Measurements from ENCODE around the gene TRIM17. TPM values are rescaled to one million over a fixed set of nuclear protein-coding genes. Genes with fewer than 3 reads are reported as not detected.

The TRIM17 gene
- total and polyA plus RNA-seq, 2 of the 13 experiments (the other 11 are each of a cell fraction or from before 2014, with no cell fraction given) = 0.32 to 0.64 TPM

DNA sequence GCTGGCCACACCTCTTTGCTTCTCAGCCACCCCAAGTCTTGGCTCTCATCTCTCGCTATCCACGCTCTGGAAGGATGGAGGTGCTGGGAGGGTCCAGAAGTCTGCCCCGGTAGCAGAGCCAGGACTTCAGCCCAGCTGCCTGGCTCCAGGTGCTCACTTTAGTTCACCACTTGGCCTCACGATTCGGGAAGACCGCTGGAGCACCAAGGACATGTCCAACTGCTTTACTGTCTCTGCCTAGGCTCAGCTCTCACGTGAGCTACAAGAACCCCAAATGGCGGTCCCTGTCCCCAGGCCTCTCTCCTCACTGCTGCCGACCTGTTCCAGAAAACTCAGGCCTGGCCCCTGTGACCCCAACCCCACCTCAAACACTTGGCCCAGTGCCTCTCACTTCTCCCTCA lies 13.4 kb downstream of the TRIM17 start:
- Histone ChIP-seq H3K4me3 (replicated peaks in 1 of 3; ENCODE audit: insufficient read depth in 1 of 3, low read depth in 2 of 3, low read length in 3 of 3) (no peak overlapping the region; a peak in 1 of 6 replicates), H3K4me2 (ENCODE audit: low read depth, low read length) (peak overlapping the region; percentile 12; the same call in 1 of the 2 replicates), H3K36me3 (replicated peaks in 1 of 2; ENCODE audit: control insufficient read depth in 1 of 2, insufficient read depth in 2 of 2, low read length in 2 of 2) (peaks cover 13 to 35% of the 10 kb centered on the region in 2 experiments), H3K9me3 (ENCODE audit: low read length) (no peaks in the 10 kb centered on the region), H3K9ac (ENCODE audit: insufficient read depth, low read depth, low read length) (no peak overlapping the region), H3K27ac (ENCODE audit: extremely low read length, insufficient read depth, low read length) (no peak overlapping the region), H2AFZ (ENCODE audit: low read length) (no peak overlapping the region), H3K79me2 (ENCODE audit: insufficient read depth, low read length) (peaks cover 36% of the 10 kb centered on the region), H3K4me1 (ENCODE audit: insufficient read depth, low read length) (peaks cover 43% of the 10 kb centered on the region), H3K27me3 (ENCODE audit: control insufficient read depth in 1 of 2, insufficient read depth in 2 of 2, low read length in 2 of 2) (no peaks in the 10 kb centered on the region; a peak in 1 of 5 replicates), H4K20me1 (ENCODE audit: insufficient read depth, low read length) (peaks cover 31% of the 10 kb centered on the region)
- FAIRE-seq = no peak
- TF ChIP-seq ZNF383 (CRISPR knock-in tag; IDR thresholded peaks at IDR 0.05; ENCODE audit: borderline replicate concordance) (no peak), MXD4 (CRISPR knock-in tag; IDR thresholded peaks at IDR 0.05) (no peak), ERF (CRISPR knock-in tag; IDR thresholded peaks at IDR 0.05) (no peak), KDM3A (CRISPR knock-in tag; IDR thresholded peaks at IDR 0.05; ENCODE audit: low read depth) (no peak)
- intact Hi-C loops (cut with micrococcal nuclease; ENCODE audit: unreplicated experiment) = no loop called here
- no peak for DNase-seq (ENCODE audit: low spot score)
- ATAC-seq = no peak
- POLR2A ChIA-PET = interaction anchor here (1.5 kb wide), 1 partner anchor 10 kb away, joined by 3 read pairs; no protein-coding TSS in a partner anchor
- no TSS peak for BruUV-seq (replicated peaks)
- CTCF ChIA-PET (ENCODE audit: low intra/inter-chr PET ratio, low total read pairs) = no interaction called here
- in situ Hi-C loops (cut with HindIII; ENCODE audit: extremely low pct_ligation_motif_present, low pct_unique_long_range_greater_than_20kb) = no loop called here
- WGBS (ENCODE audit: low lambda C conversion rate) = 96% methylated on average over 9 of the region's 9 CpGs

DNA sequence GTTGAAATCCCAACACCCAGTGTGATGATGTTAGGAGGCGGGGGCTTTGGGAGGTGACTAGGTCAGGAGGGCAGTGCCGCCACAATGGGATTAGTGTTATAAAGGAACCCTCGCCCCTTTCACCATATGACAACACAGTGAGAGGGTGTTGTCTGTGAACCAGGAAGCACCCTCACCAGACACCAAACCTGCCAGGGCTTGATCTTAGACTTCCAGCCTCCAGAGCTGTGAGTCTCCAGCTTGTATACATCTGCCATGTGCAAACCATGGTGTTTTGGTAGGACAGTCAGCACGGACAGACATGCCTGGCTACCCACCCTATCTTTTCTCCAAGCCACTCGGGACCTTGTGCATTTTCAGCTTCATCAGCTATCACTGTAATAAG lies 14.0 kb downstream of the TRIM17 start:
- peaks cover 17 to 41% of the 10 kb centered on the region in 2 experiments for H3K36me3 ChIP-seq (replicated peaks in 1 of 2; ENCODE audit: control insufficient read depth in 1 of 2, insufficient read depth in 2 of 2, low read length in 2 of 2)

More for the DNA sequence above, 14.0 kb downstream of the TRIM17 start:
- no peaks in the 10 kb centered on the region for H3K9me3 ChIP-seq (ENCODE audit: low read length)
- no peak overlapping the region for H2AFZ ChIP-seq (ENCODE audit: low read length)
- POLR2A ChIA-PET = interaction anchor here (1.5 kb wide), 1 partner anchor 9 kb away, joined by 3 read pairs; no protein-coding TSS in a partner anchor
- no peak overlapping the region for H3K27ac ChIP-seq (ENCODE audit: extremely low read length, insufficient read depth, low read length)
- intact Hi-C loops (cut with micrococcal nuclease; ENCODE audit: unreplicated experiment) (no loop called here), in situ Hi-C loops (cut with HindIII; ENCODE audit: extremely low pct_ligation_motif_present, low pct_unique_long_range_greater_than_20kb) (no loop called here)
- FAIRE-seq (no peak), DNase-seq (ENCODE audit: low spot score) (no peak), ATAC-seq (no peak)
- peaks cover 36% of the 10 kb centered on the region for H3K79me2 ChIP-seq (ENCODE audit: insufficient read depth, low read length)
- no peak overlapping the region for H3K4me3 ChIP-seq (replicated peaks in 1 of 3; ENCODE audit: insufficient read depth in 1 of 3, low read depth in 2 of 3, low read length in 3 of 3)
- H3K27me3 ChIP-seq (ENCODE audit: control insufficient read depth in 1 of 2, insufficient read depth in 2 of 2, low read length in 2 of 2) = no peaks in the 10 kb centered on the region; a peak in 1 of 5 replicates
- peaks cover 37% of the 10 kb centered on the region for H3K4me1 ChIP-seq (ENCODE audit: insufficient read depth, low read length)
- TF ChIP-seq HNRNPL (IDR thresholded peaks at IDR 0.05; ENCODE audit: low read depth, low read length) (no peak), NR2F1 (CRISPR knock-in tag; IDR thresholded peaks at IDR 0.05) (no peak), ZNF383 (CRISPR knock-in tag; IDR thresholded peaks at IDR 0.05; ENCODE audit: borderline replicate concordance) (no peak), MXI1 (IDR thresholded peaks at IDR 0.05; ENCODE audit: borderline replicate concordance, low read depth, low read length) (no peak), SP4 (CRISPR knock-in tag; IDR thresholded peaks at IDR 0.05) (0 out of 2 replicates have a peak, but pooled peaks have one; percentile 23)
- peaks cover 31% of the 10 kb centered on the region for H4K20me1 ChIP-seq (ENCODE audit: insufficient read depth, low read length)
- no TSS peak for BruUV-seq (replicated peaks)
- 93% methylated on average over 5 of the region's 5 CpGs for WGBS (ENCODE audit: low lambda C conversion rate)
- no peak overlapping the region for H3K9ac ChIP-seq (ENCODE audit: insufficient read depth, low read depth, low read length)
- CTCF ChIA-PET (ENCODE audit: low intra/inter-chr PET ratio, low total read pairs) = no interaction called here
- H3K4me2 ChIP-seq (ENCODE audit: low read depth, low read length) = peak overlapping the region; percentile 12; the same call in 1 of the 2 replicates
